Activated CD8-positive, alpha-beta memory T cell treated with anti-CD3 and anti-CD28 coated beads for 4 hours (primary cell): ENCODE data around the gene MACROD2.

Experiments used
- DNase-seq, 2 donors: peaks; one replicate each; pipeline ENCODE4 v3.0.0-alpha.2; 2020; ENCODE audit warnings: low read depth in 2 of 2

The MACROD2 gene

DNA sequence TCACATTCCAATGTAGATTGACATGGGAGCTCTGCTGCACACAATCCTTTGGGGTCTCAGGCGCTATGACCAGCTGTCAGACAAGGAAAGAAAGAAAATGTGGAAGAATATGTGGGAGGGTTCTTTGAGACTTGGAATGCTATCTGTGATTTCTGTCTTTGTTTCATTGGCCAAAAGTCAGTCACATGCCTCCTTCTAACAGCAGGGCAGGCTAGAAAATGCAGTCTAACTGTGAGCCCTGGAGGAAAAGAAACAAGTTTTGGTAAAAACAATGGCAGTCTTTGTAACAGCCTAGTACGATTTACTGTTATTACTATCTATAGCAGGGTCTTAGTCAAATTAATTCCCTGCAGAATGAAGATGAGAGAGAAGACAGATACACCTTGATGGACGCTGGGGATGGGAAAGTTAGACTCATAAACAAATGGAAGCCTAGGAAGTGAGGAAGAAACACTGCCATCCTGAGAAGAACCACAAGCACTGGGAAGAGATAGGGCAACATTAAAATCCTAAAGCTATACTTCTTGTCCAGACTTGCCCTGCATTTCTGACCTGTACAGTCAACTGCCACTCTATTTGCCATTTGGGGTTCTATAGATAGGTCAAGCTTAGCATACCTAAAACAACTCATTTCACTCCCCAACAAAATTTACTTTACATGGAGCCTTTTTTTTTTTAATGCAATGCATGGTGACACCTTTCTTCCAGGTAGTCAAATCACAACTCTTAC lies 1744.9 kb downstream of the MACROD2 start:
- DNase-seq = no peak

- no peak for DNase-seq
Observed at GRCh38 chr20:15742087-15742486, 1746.8 kb downstream of the MACROD2 start.

DNA sequence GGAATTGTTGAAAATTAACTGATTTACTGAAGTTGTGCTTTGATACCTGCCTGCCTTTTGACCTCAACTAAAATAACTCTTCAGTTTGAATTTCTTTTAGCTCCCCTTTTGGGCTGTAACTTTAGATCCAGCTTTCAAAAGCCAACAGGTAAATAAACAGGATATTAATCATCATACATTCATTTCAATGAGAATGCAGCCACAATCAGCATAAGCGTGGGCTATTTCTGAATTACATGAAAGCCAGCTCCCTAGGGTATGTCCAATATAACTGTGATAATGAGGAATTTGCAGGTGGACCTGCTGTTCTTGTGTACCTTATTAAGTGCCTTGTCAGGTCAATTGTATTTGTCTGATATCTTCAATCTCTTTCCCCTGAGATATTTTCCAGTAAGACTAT lies 1747.3 kb downstream of the MACROD2 start:
- no peak for DNase-seq

DNA sequence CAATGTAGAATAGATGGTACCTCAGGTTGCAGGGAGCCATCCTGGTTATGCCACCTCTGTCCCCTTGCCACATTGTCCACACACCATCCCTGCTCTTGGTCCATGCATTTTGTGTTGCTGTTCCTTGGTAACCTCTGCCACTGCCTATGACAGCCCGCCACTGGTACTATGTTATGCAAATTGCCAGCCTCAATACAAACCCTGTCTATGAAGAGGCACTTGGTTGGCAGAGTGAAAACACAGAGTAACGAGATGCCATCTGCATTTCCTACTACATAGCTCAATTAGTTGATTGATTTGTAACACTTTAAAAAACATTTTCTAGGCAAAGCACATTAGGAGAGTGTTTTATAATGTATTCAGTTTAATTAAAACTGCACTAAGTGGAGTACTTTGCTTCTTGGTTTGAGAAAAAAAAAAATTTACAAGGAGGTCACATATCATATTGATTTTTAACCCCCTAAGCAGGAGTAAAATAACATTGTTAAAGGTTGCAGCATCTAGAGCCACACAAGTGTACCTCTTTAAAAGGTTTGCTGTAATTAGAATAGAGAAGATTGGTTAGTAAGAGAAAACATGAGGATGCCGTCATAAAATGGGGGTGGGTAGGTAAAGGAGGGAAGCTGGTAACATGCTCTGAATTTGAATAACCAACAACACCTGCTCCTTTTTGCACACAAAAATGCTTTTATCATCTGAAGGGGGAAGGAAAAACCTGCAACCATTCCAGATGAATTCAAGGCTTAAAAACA lies 1760.9 kb downstream of the MACROD2 start:
- DNase-seq = no peak

- no peak for DNase-seq
Observed at GRCh38 chr20:15756754-15757115, 1761.4 kb downstream of the MACROD2 start.

DNA sequence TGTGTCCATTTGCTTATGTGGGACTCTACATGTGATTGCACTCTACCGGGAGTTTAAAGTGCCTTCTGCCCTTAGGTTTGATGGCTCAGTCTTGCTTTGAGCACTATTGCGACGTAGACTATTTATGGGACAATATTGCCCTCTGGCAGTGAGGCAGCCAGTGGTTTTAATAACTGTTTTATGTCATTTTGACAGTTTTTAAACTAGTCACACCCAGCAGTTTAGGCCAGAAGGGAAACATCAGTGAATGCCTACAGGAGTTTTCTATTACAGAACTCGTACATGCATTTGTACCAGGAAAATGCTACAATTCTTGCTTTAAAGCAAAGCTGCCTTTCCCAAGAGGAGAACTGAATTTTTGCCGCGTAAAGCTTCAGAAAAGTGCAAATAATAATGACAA lies 1764.3 kb downstream of the MACROD2 start:
- DNase-seq = no peak

- no peak for DNase-seq
Observed at GRCh38 chr20:15760001-15760621, 1764.8 kb downstream of the MACROD2 start.

GRCh38 chr20:15763366-15763765 lies 1768.0 kb downstream of the MACROD2 start:
- no peak for DNase-seq

- no peak for DNase-seq
Observed at GRCh38 chr20:15767586-15767985, 1772.3 kb downstream of the MACROD2 start.

- DNase-seq = no peak
Observed at GRCh38 chr20:15767999-15768741, 1772.9 kb downstream of the MACROD2 start.

- DNase-seq = no peak
Observed at GRCh38 chr20:15772826-15773225, 1777.5 kb downstream of the MACROD2 start.

- DNase-seq = no peak
Observed at GRCh38 chr20:15774926-15775325, 1779.6 kb downstream of the MACROD2 start.

DNA sequence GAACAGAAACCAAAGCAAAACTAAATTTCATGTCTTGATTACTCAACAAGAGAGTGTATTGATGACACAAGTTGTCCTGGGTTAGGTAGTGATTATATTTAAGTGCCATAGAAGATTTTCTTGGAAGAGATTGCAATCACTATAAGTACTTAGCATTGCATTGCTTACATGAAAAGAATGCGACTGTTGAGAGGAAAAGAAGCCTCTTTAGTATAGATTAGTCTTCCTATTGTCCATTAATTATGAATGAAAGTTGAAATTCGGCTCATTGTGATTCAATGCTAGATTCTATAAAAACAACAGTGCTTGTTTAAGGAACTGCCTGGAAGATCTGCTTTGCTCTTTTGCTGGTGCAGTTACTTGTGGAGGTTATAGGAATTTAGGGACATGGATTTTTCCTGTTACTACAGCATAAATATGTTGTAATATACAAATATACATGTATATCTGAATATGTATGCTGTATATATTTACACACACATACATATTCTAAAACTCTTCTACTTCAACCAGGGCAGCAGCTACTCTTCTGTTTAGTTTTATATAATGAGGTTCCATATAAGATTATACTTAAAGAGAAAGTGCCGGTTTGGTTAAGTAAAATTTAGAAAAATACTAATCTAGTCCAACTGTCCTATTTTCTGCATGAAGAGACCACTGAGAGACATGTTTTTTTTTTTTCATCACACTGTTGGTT lies 1781.6 kb downstream of the MACROD2 start:
- DNase-seq = no peak

DNA sequence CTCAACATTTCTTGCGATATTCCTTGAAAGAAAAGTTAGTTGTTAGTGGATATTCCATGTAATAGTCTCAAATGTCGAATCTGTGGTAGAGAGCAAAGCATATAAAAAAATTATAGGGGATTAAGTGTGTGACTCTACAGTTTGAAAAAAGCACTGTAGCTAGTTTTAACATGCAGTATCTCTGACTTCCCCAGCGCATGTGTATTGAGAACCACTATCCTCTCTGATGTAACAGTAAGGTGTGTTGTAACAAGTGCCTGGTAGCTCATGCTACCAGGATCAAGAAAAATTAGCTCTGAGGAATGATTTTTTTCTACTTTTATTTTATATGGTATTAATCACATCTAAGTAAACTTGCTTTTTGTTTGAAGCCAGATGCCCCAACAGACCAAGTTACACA lies 1788.7 kb downstream of the MACROD2 start:
- DNase-seq = no peak

DNA sequence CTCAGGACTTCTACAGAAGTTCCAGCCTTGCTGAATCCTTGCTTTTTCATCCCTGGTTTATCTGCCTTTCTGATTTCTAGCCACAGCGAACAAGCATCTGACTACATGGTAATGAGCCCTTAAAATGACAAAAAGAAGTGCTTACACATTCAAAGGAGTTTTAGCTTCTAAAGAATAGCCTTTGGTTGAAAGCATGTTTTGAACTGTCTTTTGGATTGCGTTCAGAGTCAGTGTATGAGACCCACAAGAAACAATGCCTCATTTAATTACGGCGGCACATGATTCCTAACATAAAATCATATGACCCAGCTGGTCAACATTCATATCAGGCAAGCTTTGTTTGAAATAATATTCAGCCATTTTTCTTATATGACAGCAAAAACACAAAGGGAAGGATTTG lies 1793.8 kb downstream of the MACROD2 start:
- DNase-seq = no peak

GRCh38 chr20:15792855-15793254 lies 1797.5 kb downstream of the MACROD2 start:
- DNase-seq = no peak

- no peak for DNase-seq
Observed at GRCh38 chr20:15794409-15794808, 1799.1 kb downstream of the MACROD2 start.

- DNase-seq = no peak
Observed at GRCh38 chr20:15795305-15796019, 1800.1 kb downstream of the MACROD2 start.

GRCh38 chr20:15799871-15800270 lies 1804.6 kb downstream of the MACROD2 start:
- DNase-seq = no peak

DNA sequence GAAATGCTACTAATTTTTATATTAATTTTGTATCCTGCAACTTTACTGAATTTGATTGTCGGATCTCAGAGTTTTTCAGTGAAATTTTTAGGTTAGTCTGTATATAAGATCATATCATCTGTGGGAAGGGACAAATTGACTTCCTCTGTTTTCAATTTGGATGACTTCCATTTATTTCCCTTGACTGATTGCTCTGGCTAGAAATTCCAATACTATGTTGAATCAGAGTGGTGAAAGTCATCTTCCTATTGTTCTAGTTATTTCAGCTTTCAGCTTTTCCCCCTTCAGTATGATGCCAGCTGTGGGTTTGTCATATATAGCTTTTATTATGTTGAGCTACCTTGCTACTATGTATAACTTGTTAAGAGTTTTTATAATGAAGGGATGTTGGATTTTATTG lies 1806.7 kb downstream of the MACROD2 start:
- DNase-seq = no peak

- DNase-seq = no peak
Observed at GRCh38 chr20:15805154-15805553, 1809.8 kb downstream of the MACROD2 start.
